ENCODE data around the gene MEGF6. TPM values are rescaled to one million over a fixed set of nuclear protein-coding genes. Genes with fewer than 3 reads are reported as not detected.

Gene MEGF6
- total and polyA plus RNA-seq, 9 of the 15 experiments (the other 6 are each of a cell fraction or from before 2014, with no cell fraction given): 0.03 to 1.7 (median 0.24) TPM; not detected in 3

DNA sequence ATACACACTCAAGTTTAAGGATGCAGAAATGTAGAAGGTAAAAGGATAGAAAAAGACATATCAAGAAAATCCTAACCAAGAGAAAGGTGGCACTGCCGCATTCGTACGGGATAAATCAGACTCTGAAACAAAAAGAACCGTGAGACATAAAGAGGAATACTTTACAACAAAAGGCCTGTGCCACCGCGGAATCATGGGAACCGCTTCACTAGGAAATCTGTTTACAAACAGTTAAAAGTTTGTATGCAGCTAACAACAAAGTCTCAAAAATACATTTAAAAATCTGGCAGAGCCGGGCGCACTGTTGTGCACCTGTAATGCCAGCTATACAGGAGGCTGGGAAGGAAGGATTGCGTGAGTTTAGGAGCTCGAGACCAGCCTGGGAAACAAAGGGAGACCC is 30.5 kb upstream of the MEGF6 start (continued):
- TF ChIP-seq, protein P1, sequence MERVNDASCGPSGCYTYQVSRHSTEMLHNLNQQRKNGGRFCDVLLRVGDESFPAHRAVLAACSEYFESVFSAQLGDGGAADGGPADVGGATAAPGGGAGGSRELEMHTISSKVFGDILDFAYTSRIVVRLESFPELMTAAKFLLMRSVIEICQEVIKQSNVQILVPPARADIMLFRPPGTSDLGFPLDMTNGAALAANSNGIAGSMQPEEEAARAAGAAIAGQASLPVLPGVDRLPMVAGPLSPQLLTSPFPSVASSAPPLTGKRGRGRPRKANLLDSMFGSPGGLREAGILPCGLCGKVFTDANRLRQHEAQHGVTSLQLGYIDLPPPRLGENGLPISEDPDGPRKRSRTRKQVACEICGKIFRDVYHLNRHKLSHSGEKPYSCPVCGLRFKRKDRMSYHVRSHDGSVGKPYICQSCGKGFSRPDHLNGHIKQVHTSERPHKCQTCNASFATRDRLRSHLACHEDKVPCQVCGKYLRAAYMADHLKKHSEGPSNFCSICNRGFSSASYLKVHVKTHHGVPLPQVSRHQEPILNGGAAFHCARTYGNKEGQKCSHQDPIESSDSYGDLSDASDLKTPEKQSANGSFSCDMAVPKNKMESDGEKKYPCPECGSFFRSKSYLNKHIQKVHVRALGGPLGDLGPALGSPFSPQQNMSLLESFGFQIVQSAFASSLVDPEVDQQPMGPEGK (CRISPR knock-in tag; IDR thresholded peaks at IDR 0.05; ENCODE audit: borderline replicate concordance): no peak
- TF ChIP-seq KDM4B (IDR thresholded peaks at IDR 0.05; ENCODE audit: borderline replicate concordance in 2 of 2, low read depth in 1 of 2) (no peak), ILK (tag; IDR thresholded peaks at IDR 0.05; ENCODE audit: borderline replicate concordance, low read depth) (no peak)

DNA sequence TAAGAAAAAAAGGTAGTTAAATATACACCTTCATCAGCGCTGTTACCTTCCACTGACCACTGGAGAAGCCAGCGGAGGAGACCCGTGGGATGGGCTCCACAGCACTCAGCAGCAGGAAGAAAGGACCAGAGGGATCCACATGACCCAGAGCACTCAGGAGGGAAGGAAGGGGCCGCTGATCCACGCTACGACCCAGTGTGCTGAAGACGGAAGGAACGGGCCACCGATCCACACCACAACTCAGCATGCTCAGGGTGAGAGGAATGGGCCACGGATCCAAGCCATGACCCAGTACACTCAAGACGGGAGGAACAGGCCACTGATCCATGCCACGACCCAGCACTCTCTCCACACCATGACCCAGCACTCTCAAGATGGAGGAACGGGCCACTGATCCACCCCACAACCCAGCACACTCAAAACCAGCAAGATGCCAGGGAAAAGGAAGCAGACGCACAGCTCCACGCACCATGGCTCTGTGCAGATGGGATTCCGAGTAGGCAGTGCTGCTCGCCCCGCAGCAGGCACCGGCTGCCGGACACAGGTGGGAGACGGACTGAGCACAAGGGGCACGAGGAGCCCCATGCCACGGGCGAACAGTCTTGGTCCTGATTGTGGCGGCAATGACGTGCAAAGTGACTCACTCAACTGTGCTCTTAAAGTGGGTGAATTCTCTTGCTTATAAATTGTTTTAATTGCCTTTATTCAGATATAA is 29.9 kb upstream of the MEGF6 start:
- ChIA-PET CTCF (ENCODE audit: low intra/inter-chr PET ratio) (no interaction called here), POLR2A (interaction anchor here (1.8 kb wide), 1 partner anchor 10 kb away, joined by 8 read pairs; no protein-coding TSS in a partner anchor)
- Histone ChIP-seq H3K79me2 (ENCODE audit: control insufficient read depth, insufficient read depth, low read length) (no peaks in the 10 kb centered on the region), H3K36me3 (ENCODE audit: control insufficient read depth, insufficient read depth, low read length) (peaks cover 51% of the 10 kb centered on the region; the same call in 2 of the 3 replicates), H3K4me1 (replicated peaks in 1 of 2; ENCODE audit: control insufficient read depth in 2 of 2, insufficient read depth in 2 of 2, low read length in 2 of 2) (peaks cover 0 to 8% of the 10 kb centered on the region in 2 experiments; a peak in 1 of 5 replicates), H4K20me1 (replicated peaks; ENCODE audit: control insufficient read depth, insufficient read depth, low read length) (0 out of 2 replicates have a peak, but pooled peaks cover 7% of the 10 kb centered on the region), H3K4me3 (no peak overlapping the region), H3K9ac (ENCODE audit: insufficient read depth in 1 of 2, low read depth in 2 of 2, low read length in 2 of 2) (peak overlapping the region in 1 of 2 experiments; percentile 43; a peak in 1 of 4 replicates), H2AFZ (ENCODE audit: low read depth, low read length) (no peak overlapping the region), H3K9me3 (replicated peaks; ENCODE audit: control insufficient read depth, insufficient read depth, low read depth, low read length) (no peaks in the 10 kb centered on the region), H3K4me2 (ENCODE audit: insufficient read depth, low read length) (no peak overlapping the region), H3K27ac (ENCODE audit: extremely low read depth, low read depth, low read length) (no peak overlapping the region), H3K27me3 (ENCODE audit: control insufficient read depth in 2 of 2, insufficient read depth in 2 of 2, low read length in 2 of 2) (no peaks in the 10 kb centered on the region), H3K9me1 (ENCODE audit: control insufficient read depth, insufficient read depth, low read length) (no peaks in the 10 kb centered on the region)
- TF ChIP-seq POLR2G (IDR thresholded peaks at IDR 0.05; ENCODE audit: low read depth, low read length) (0 out of 2 replicates have a peak, but pooled peaks have one; percentile 16), HDAC2 (IDR thresholded peaks at IDR 0.05) (no peak)
- BruUV-seq (replicated peaks): no TSS peak
- in situ Hi-C loops (cut with MboI) (no loop called here), intact Hi-C loops (cut with micrococcal nuclease) (no loop called here)
- DNase-seq (ENCODE audit: extremely low read depth in 1 of 4, low spot score in 3 of 4): no peak
- WGBS (ENCODE audit: insufficient coverage, low coverage, missing lambda C conversion rate): 80% methylated on average over 24 of the region's 26 CpGs
- FAIRE-seq: no peak
- ATAC-seq: no peak

Data from K562 (cell line).